GM18861 (cell line): Measurements from ENCODE around the gene UHRF1.

Source experiments
- ATAC-seq: cut with Tn5 transposase; IDR thresholded peaks from one replicate; pipeline ENCODE4 v1.9.1; 2021; ENCODE audit not compliant: unreplicated experiment

The UHRF1 gene

DNA sequence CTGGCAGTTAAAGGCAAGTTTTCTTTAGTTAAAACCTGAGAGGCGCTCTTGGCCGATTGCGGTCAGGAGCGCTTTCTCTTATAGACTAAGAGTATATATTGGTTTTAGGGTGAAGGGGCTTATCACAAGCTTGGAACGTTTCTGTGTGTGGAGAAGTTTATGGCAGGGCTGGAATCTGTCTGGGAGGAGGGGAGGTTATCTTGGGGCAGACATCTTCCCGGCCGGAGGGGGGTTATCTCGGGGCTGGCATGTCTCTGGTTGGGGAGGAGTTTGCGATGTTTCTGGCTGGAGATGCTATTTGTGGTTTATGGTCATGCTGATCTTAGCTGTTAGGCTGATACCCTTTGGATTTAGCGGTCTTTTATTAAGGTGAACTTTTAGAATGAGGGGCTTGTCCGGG, 78.0 kb downstream of the UHRF1 start:
- no peak for ATAC-seq

DNA sequence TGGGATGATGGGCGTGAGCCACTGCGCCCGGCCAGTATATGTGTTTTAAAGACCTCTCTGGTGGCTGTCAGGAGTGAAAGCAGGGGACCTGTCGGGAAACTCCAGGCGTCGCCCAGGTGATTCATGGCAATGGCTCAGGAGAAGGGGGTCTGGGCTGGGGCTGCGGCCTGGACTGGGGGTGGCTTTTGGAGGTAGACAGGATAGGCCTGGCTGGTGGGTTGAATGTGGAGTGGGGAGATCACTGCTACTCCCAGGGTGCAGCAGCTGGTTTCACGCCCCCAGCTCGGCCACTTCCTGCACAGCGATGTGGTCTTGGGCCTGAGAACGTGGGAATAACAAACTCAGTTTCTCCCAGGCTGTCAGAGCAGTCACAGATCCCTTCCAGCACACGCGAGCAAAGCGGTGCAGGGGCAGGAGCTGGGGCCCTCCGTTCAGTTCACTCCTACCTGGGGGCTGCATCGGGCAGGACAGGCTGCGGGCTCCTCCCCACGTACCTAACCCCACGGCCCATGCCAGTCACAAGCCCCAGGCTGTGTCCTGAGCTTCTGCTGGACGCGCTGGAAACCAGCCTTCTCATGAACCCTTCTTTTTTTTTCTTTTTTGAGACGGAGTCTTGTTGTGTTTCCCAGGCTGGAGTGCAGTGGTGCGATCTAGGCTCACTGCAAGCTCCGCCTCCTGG, 78.5 kb downstream of the UHRF1 start:
- no peak for ATAC-seq

DNA sequence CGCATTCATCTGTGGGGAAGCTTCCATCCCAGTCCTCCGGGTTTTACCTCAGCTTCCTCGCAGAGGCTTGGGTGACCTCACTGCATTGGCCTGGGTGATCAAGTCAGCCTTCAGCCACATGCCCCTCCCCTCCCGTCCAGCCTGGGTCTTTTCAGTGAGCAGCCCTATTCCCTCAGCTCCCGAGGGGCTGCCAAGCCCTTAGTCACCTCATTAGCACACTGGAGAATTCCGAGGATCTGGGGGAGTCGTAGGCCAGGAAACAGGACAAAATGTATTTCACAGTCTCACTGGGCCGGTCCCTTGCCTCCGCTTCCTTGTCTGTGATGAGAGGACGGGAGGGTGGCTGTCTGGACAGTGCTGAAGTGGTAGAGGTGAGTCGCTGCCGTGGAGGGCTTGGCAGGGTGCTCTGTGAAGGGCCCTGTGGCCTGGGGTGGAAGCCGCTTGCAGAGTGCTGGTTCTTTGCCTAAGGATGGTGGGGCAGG, 79.5 kb downstream of the UHRF1 start:
- no peak for ATAC-seq

DNA sequence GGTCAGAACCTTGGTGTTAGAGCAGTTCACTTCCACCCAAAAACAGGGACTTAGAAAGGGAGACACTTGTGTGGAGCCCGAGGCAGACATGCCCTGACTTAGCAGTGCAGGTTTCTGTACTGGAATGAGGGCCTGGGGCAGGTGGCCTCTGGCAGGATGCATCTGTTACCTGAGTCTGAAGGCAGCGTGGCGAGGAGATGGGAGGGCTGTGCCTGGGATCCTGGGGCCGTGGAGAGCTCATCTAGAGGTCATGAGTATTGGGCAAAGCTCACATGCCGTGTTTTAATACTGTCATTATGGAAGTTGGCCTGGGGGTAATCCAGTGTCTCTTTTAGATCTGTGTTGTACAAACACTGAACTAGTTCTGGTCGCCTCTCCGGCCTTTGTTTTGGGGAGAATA, 81.0 kb downstream of the UHRF1 start:
- no peak for ATAC-seq

DNA sequence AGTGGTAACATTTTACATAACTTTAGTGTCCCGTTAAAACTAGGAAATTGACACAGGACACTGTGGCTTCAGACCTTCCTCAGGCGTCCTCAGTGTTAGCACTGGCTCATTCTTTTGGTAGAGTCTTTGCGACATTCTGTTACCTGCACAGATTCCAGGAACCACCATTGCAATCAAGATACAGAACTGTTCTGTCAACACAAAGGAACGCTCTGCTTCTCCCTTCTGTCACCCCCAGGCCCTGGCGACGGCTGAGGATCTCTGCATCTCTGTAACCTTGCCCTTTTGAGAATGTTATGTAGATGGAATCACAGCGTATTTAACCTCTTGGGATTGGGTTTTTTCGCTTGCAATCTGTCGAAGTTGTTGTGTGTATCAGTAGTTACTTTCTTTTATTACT, 82.2 kb downstream of the UHRF1 start:
- ATAC-seq: no peak

DNA sequence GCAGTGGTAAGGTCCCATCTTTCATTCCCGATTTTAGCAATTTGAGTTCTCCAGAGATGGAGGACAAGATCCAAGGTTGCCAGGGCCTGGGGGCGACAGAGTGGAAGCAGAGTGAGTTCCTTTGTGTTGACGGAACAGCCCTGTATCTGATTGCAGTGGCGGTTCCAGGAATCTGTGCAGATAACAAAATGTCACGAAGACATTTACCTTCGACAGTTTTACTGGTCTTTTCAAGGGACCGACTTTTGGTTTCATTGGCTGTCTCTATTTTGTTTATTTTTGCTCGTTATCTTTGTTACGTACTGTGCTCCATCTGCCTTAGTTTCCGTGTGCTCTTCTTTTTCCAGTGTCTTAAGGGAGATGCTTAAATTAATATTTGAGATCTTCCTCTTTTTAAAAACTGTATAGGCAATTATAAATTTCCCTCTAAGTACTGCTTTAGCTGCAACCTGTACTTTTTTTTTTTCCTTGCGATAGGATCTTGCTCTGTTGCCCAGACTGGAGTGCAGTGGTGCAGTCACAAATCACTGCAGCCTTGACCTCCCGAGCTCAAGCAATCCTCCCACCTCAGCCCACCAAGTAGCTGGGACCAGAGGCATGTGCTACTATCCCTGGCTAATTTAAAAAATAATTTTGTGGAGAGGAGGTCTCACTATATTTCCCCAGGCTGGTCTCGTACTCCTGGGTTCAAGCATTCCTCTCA, 82.8 kb downstream of the UHRF1 start:
- ATAC-seq: no peak

DNA sequence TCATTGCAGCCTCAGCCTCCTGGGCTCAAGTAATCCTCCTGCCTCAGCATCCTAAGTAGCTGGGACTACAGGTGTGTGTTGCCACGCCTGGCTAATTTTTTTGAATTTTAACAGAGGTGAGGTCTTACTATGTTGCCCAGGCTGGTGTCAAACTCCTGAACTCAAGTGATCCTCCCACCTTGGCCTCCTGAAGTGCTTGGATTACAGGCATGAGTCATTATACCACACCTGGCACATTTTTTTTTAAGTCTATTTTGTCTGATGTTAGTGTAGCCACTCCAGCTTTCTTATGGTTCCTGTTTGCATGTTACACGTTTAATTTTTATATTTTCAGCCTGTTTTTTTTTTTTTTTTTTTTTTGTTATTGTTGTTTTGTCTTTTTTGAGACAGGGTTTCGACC, 84.4 kb downstream of the UHRF1 start:
- no peak for ATAC-seq

DNA sequence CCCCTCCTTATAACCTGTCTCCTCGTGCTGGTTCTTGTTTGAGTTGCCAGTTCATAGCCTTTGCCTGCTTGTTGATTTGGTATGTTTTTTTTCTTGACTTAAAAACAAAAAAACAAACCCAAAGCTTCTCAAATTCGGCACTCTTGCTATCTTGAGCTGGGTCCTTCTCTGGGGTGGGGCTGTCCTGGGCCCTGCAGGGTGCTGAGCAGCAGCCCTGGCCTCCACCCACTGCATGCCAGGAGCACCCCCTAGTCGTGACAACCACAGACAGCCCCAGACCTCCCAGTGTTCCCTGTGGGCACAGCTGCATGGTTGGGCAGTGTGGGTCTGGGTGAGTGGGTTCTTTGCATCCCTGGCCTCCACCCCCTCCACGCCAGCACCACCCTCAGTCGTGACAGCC, 87.4 kb downstream of the UHRF1 start:
- ATAC-seq: no peak

DNA sequence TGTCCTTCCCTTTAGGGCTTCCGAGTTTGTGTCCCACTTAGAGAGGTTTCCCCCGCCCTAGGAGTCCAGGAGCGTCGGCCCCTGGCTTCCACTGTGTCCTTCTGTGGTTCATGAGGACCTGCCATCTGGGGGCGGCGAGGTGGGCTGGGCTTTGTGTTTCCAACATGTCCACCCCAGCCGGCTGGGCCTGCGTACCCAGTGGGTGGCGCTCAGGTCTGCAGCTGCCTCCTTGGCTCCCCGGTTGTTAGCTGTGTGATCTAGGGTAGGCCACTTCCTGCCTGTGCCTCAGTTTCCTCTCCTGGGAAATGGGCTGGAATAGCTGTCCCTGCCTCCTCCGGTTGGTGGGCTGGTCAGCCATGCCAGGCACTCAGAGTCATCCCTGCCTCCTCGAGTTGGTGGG, 88.0 kb downstream of the UHRF1 start:
- ATAC-seq: no peak

DNA sequence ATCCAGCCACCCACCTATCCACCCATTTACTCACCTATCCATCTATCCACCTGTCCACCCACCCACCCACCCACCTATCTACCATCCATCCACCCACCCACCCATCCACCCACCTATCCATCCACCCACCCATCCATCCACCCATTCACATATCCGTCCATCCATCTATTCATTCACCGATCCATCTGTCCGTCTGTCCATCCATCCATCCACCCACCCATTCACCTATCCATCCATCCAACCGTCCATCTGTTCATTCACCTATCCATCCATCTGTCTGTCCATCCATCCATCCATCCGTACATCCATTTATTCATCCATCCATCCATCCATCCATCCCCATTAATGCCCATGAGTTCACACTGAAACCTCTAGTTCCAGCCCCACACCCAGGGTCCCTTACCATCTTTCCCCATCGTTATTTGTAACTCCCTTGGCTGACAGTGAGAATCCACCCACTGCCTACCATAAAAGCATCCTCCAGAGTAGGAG, 90.9 kb downstream of the UHRF1 start:
- ATAC-seq: no peak

DNA sequence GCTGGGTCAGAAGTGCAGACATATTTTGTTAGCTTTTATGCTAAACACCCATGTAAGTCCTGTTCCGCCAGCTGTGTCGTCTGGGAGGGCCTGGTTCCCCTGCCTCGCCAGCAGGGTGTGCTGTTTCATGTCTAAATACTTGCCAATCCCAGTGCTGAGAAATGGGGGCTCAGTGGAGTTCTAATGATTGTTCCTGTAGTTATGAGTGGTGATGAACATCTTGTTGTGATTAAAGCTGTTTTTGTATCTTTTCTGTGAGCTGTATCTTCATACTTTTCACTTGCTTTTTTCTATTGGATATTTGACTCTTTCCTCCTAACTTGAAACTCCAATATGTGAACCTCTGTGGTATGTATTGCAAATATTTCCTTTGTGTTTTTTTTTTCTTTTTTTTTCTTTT, 92.3 kb downstream of the UHRF1 start:
- no peak for ATAC-seq

DNA sequence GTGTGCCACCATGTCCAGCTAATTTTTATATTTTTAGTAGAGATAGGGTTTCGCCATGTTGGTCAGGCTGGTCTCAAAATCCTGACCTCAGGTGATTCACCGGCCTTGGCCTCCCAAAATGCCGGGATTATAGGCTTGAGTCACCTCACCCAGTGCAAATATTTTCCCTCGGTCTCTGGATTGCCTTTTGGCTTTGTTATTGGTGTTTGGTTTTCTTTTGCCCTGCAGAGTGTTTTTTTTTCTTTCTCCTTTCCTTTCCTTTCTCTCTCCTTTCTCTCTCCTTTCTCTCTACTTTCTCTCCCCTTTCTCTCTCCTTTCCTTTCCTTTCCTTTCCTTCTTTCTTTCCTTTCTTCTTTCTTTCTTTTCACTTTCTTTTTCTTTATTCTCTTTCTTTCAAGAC, 92.8 kb downstream of the UHRF1 start:
- no peak for ATAC-seq

DNA sequence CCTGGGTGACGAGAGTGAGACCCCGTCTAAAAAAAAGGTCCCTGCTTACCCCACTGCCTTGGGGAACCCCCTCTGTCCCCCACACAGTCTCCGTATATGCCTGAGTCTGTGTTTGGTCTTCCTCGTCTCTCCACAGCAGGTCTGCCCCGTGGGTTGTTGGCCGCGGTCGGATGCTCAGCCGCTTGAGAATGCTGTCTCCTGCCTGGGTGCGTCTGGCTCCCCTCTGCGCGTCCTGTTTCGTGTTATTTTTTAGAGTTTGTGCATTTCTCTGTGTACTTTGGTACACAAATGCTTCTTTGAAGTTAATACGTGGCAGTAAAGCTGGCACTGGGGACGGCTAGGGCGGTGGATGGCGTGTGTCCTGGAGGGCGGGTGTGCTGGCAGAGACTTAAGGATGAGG, 94.5 kb downstream of the UHRF1 start:
- no peak for ATAC-seq

DNA sequence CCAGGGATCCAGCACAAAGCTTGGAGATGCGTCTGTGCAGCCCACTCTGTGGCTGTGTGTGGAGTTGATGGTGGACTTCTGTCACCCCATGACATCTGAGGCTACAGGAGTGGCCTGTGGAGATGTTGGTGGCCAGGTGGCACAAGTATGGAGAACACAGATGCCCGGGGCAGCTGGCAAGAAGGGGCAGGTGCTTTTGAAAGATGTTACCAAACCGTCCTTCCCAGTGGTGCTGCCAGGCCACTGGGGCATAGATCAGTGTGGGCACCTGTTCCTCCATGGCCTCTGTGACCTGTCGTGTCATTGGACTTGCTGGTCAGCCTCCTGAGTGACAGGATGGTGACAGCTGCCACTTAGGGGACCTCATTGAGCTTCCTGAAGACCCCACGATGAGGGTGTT, 95.8 kb downstream of the UHRF1 start:
- no peak for ATAC-seq

DNA sequence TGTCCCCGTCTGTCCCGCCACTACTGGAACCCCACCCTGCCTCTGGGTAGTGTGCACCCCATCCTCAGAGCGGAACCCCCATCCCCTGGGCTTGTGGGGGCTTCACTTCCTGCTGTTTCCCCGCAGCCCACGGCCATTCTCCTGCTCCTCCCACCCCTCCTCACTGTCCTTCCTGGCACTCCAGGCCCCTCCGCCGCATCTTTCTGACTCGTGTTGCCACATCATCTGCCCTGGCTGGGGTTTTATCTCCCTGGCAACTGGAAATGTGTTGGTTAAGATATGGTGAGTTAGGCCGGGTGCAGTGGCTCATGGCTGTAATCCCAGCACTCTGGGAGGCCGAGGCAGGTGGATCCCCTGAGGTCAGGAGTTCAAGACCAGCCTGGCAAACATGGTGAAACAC, 96.9 kb downstream of the UHRF1 start:
- no peak for ATAC-seq

DNA sequence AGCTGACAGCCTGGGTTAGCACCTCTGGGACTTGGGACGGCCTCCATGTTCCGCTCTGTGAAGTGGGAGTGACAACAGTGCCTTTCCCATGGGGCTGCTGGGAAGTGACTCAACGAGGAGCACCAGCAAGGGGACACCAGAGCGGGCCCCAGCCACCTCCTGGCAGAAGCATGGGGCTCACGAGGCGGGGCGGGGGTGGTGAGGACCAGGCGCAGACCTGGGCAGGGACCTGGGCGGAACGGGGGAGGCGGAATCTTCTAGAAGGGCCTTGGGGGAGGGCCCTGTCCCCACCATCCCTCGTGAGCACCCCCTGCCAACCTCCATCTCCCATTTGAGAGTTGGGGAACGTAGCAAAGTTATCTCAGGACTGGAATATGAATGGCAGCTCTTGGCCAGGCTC, 97.5 kb downstream of the UHRF1 start:
- ATAC-seq: no peak
